GM19463 (cell line): Measurements from ENCODE around the gene GSG1L.
"Not testable (repeated sequence)": the region's sequence is repeated elsewhere in the genome, so short reads cannot be mapped to it uniquely, and the experiment has no call there.

Experiments
- ATAC-seq: cut with Tn5 transposase; IDR thresholded peaks from one replicate; pipeline ENCODE4 v1.9.1; 2021; ENCODE audit warnings: mild to moderate bottlenecking, moderate library complexity; ENCODE audit not compliant: unreplicated experiment

GSG1L gene

DNA sequence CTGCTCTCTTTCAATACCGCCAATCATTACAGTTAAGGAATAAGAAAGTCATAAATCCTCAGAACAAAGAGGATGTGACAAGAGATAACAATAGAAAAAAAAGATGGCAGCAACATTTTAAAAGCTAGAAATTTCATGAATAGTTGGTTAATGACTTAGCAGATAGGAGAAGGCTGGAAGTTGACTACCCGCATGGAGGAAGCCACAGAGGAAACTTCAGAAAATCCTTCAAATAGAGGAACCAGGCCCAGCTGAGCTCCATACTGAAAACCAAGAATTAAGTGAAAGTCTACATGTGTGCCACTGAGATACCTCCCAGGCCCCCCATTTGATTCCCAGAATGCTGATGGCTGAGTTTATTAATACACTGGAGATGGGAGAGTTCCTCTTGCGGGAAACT lies 109.3 kb downstream of the GSG1L start:
- ATAC-seq: no peak

DNA sequence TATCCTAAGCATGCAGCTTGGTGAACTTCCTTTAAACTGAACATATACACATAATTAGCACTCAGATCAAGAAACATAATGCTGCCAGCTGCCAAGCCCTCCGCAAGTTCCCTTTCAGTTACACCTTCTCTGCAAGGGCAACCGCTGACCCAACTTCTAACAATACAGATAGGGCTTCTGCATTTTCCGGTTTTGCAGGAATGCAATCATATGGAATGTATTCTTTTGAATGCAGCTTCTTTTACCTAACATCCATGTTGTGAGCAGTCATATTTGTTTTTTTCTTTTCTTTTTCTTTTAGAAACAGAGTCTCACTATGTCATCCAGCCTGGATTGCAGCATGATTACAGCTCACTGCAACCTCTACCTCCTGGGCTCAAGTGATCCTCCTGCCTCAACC lies 110.7 kb downstream of the GSG1L start:
- ATAC-seq: no peak

DNA sequence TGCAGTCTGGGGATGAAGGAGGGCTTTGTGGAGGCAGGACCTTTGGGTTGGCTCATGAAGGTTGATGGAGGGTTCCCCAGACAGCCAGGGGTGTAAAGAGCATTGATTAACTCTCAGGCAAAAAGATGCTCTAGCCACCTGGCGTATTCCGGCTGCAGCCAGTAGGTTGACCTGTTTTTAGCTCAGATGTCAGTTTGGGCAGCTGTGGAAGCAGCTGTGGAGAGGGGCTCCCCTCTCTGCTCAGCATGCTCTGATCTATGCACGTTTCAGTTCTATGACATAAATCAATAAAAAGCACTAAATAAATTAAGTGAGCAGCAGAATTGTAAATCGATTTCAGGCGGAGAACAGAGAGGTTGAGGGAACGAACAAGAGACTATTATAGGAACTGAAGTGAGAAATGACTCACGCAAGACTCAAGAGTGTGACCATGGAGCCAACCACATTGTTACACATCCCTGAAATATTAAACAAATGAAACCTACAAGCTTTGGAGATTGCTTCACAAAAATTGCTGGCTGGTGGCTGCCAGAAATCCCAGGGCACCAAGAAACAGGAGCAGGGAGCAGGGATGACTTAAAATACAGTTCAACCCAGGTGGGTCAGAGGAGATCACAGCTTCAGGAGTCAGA lies 111.9 kb downstream of the GSG1L start:
- no peak for ATAC-seq

DNA sequence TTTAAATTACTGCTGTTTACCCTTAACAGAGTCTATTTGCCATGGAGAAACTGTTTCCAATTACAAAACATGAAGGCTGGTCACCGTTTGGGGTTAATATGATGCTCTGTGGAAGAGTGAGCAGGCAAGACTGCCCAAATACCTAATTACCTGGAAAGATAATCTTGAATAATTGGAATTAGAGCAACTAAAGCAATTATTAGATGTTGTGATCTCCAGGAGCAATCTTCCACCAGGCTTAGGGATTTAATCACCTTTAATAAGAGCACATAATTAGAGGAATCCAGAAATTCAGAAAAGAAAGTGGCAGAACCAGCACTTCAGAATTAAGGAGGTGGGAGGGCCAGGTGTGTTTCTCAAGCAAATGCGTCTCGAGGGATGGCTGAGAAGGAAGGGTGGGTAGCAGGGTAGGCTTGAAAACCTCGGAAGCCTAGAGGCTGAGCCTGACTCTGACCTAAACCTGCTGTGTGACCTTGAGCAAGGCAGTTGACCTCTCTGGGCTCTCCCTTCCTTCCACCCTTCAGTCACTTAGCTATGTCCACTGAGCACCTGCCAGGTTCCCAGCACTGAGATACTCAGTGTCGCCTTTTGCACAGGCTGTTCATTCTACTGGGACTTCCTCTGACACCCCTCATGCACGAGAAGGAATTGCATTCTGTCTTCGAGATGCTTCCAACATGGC lies 113.2 kb downstream of the GSG1L start:
- no peak for ATAC-seq

DNA sequence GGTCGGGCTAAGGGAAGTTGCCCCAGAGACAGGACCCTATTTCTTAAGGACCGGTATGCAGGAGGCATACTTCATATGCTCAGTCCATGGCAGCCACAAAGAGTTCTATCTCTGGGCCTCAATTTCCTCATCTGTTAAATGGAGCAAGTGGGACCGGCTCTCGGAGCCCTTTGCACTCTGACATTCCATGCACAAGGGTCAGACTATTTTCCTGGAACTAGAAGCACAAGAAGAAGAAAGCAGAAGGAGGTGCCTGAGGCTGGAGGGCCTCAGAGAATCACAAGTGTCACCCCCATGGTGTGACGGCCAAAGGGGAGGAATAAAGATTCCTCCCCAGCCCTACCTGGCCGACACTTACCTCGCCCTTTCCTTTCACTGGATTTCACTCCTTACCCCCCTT lies 115.8 kb downstream of the GSG1L start:
- no peak for ATAC-seq

DNA sequence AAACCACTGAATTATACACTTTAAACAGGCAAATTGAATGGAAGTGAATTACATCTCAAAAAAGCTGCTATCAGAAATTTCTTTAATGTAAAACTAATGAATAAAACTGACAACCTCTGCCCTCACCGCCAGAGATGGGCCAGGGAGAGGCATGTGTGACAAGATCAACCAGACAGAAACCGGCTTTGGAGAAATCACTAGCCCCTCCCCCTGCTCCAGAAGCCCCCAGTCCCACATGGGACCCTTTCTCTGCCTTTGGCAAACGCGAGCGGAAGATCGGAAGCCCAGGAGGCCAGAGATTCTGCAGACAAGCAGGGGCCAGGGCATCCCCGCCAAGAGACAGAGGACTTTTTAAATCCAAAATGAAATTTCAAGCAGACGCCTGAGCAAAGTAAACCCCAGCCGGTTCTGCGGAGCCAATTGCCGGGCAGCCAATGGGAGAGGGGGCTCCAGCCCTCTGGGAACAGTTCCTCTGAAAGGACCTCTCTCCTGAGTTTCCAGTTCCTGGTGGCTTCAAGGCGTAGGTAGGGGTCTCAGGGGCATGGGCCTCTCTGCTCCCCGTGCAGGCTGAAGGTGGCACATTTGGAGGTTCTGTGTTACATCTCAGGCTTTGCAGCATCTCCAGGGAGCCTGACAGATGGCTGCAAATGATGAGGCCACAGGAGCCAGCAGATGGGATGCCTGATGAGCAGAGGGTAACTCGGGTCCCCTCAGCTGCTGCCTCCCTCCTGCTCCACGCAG lies 118.1 kb downstream of the GSG1L start:
- ATAC-seq: no peak

DNA sequence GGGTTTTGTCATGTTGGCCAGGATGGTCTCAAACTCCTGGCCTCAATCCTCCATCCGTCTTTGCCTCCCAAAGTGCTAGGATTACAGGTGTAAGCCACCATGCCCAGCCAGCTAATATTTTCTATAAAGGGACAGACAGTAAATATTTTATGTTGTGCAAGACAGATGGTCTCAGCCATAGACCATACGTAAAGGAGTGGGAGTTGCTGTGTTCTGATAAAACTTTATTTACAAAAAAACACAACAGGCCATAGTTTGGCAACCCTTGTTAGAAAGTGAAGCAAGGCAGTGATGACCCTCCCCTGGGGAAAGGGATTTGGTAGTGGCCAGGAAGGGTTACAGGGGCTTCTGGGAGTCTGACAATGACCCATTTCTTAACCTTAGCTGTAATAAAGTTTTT lies 119.7 kb downstream of the GSG1L start:
- ATAC-seq: no peak

DNA sequence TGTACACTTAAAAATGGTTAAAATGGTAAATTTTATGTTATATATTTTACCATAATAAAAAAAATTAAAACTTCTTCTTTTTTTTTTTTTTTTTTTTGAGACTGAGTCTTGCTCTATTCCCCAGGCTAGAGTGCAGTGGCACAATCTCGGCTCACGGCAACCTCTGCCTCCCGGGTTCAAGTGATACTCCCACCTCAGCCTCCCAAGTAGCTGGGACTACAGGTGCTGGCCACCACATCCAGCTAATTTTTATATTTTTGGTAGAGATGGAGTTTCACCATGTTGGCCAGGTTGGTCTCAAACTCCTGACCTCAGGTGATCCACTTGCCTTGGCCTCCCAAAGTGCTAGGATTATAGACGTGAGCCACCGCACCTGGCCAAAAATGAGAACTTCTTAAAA lies 121.4 kb downstream of the GSG1L start:
- not testable (repeated sequence) for ATAC-seq

DNA sequence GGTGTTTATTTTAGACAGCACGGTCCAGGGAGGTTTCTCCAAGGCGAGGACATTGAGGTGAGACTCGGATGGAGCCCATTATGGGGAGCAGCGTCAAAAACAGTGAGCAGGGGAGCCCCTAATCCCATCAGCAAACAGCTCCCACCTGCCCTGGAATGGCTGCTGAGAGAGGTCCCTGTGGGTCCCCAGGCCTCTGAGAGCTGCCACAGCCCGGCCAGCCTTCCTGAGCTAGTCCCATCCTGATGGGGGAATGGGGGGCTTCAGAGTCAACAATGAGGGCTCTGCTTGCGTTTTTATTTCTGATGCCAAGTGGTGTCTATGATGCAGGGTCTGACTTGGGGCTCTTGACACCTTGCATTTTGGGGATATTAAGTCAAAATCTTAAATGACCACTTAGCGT lies 128.4 kb downstream of the GSG1L start:
- no peak for ATAC-seq

DNA sequence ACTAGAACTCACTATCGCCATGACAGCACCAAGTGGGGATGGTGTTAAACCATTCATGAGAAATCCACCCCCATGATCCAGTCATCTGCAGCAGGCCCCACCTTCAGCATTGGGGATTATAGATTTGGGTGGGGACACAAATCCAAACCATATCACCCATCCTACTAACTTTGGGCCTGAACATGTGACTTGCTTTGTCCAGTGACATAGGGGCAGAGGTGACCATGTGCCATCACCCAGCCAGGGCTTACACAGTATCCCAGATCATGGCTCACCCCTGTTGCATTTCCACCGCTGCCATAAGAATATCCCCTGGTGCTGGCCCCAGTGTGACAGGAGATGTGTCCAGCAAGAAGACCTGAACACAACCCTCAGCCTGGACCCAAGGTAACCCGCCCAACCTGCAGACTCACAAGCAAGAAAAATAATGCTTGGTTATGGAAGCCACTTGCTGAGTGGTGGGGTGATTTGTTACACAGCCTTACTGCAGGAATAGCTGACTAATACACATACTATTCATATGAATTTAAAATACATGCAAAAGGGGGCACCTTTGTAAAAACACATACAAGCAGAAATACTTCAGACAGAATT lies 130.9 kb downstream of the GSG1L start:
- no peak for ATAC-seq

DNA sequence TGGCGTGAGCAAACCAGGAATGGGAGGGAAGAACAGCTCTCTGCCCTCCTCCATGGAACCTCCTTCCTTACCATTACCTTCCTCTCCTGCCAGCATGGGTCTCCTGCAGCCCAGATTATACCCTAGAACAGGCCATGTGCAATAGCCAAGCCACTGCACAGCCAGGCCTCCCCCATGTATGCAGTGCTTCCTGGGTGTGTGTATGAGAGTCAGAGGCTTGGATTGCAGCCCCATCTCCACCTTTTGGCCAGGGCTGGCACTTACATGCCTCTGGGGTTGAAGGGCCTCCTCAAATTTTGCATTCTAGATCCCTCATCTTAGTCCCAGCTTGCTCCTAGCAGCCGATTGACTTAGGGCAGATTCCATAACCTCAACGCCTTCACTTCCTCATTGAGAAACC lies 133.7 kb downstream of the GSG1L start:
- ATAC-seq: no peak

DNA sequence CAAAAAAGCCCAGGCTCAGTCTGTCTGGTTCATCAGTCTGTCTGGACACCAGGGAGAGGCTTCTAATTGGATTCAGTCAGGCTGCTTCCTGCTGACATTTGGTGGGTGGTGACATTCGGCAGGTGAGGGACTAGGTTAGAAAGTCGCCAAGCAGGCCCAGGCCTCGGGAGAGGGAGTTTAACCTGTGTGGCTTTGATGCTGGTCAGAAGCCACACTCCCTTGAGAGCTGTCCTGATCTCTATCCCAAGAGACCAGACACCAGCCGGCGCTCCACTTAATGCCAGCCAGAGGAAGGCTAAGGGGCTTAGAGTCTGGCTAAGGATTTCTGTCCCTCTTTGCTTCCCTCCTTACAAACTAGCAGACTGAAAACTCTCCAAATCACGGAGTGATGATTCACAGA lies 135.0 kb downstream of the GSG1L start:
- no peak for ATAC-seq

DNA sequence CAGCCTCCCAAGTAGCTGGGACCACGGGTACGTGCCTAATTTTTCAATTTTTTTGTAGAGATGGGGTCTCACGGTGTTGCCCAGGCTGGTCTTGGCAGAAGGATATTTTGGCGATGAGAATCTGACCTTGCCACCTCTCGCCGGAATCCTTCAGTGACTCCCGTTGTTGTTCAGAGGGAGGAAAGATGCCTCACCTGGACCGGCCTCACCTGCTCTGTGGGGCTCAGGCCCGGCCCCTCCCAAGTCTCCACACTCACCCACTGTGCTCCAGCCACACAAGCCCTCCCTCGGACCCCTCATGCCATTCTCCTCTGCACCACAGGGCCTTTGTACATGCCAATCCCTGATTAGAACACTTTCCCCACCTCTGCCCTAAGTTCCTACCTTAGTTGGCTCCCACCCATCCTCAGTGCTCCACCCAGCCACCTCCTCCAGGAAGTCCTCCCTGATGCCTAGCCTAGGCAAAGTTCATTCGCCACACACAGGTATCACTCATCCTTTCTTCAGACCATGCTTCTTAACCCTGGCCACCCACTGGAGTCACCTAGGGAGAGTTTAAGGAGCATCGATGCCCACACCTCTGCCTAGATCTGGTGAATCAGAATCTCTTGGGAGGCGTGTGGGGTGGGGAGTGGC lies 136.1 kb downstream of the GSG1L start:
- no peak for ATAC-seq

DNA sequence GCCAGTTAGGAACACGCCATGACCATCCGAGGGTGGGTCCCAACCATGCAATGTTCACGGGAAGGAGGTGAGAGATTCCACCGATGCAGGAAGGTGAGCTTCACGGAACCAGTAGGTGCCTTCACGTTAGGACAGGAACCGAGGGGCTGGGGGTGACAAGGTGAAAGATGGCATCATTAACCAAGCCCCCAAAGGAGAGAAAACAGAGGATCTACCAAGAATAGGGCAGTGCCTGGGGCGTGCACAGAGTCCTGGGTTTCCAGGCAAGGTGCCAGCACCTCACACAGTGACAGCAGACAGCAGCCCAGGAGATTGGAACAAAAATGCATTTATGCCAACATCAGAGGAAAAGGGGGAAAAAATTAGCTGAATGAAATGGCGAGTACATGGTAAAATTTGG lies 137.9 kb downstream of the GSG1L start:
- no peak for ATAC-seq

DNA sequence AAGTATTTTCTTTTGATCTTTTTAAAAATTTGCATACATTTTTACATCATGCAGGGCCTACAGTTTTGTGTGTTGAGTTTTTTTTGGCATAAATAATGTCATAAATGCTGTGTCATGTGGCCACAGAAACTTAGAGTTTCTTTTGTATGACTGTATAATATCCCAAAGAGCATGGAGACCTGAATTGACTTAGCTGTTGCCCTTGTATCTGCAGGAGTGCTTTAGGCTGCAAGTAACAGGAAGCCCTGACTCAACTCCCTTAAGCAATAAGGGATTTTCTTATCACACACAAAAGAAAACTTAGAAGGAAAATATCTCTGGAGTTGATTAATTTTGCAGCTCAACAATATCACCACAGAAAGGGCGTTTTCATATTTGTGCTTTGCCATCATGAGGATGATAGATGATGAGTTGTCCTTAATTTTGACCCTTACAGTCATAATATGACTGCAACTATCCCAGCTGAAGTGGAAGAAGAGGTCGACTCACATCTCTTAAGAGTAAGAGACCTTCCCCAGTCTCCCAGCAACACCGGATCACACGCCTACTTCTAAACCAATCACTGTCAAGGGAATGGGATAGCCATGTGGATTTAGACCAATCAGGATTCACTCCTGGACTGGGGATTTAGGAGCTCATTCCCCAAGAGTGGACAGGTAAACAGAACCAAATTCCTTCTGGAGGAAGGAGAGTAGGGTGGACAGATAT lies 138.9 kb downstream of the GSG1L start:
- ATAC-seq: no peak

DNA sequence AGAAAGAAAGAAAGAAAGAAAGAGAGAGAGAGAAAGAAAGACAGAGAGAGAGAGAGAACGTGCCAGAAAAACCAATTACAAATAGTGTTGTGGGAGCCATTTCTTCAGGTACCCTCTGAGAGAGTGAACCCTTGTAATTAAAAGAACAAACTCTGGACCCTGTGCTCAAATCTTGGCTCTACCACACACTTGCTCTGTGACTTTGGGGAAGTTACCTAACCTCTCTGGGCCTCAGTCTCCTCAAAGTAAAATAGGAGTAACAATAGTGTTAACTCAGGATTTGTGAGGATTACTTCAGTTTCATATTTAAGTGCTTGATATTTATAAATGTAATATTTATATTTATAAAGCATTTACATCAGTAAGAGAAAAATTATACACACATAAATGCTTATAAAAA lies 139.8 kb downstream of the GSG1L start:
- no peak for ATAC-seq

DNA sequence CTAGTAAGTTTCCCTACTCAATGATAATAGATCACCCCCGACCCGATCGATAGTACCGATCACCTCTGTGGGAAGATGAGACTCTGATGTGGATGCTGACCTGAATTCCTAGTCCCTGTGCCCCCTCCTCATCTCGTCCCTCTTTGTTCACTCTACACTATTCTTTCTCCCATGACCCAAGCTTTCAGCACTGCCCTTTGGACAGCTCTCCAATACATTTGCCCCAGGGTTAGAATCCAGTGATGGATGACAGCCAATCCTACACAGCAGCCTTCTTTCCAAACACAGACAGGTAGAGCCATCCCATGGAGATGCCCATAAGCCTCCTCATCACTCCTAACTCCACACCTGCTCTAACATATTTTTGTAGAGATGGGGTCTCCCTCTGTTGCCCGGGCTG lies 141.1 kb downstream of the GSG1L start:
- no peak for ATAC-seq

DNA sequence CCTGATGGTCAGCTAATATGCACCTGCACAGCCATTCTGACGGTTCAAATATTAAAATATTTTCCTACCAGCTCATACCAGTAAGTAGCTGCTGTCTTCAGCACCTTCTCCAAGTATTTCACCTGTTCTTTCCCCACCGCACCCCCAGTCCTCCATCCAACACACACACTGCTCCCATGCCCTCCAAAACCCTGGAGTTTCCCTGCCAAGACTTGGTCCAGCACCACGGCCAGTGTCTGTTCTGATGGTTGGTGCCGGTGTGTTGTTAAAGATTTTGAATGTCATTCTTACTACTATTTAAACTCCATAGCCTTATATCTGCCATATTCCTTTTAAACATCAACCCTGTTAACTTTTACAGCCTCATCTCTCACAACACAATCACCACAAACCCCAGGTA lies 142.4 kb downstream of the GSG1L start:
- ATAC-seq: no peak

DNA sequence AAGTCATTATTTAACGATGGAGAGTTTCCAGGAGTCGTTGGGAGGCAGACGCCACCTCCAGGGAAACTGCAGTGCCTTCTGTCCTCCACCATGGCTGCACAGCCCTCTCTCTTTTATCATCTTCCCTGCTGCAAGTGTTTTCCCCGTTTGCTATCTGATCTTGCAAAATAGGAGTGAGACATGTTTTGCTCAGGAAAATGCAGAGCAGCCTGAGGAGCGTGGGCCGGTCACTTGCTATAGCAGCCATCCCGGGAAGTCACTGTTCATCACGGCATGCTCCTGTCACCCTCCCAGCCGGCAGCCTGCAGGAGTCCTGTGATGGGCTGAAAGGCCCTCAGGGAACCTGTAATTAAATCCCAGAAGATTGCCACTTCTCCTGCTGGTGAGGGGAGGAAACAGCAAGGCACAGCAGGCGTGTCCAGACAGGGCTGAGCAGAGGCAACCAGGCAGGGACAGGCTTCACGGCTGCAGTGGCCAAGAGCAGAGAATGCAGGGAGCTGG lies 143.1 kb downstream of the GSG1L start:
- ATAC-seq: no peak

DNA sequence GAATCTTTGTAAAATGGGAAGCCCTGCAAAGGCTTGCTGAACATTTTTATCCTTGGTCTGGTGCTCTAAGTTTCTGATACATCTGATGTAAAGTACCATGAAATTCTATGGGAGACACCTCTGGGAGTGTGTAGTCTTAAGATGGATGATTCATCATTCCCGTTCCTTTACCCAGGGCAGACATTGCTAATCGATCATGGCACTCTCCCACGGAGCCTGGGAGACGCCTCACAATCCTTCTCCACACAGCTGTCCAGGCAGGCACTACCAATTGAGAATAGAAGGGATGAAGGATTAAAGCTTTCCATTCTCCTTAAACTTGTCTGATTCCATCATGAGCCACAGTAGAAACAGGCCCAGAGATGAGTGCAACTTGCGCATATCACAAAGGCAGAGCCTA lies 144.8 kb downstream of the GSG1L start:
- ATAC-seq: no peak

DNA sequence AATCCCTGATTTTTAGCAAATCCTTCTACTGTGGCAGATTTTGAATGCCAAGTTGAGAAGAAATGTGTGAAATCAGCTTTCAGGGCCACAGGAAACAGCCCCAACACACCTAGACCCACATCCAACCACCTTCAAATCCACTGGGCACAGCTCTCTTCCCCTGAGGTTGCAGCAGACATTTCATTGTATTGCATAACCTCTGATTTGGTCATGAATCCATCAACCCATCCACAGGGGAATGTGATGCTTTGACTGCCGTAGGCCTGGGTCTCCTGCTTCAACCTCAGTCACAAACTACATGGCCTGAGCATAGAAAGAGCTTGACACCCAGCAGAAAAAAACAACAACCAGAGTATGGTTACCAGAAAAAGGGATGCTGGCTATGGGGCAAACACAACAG lies 145.6 kb downstream of the GSG1L start:
- ATAC-seq: no peak
